ENCODE results near the gene HDAC2.
"Not testable (repeated sequence)": the region's sequence is repeated elsewhere in the genome, so short reads cannot be mapped to it uniquely, and the experiment has no call there.

Gene HDAC2

DNA sequence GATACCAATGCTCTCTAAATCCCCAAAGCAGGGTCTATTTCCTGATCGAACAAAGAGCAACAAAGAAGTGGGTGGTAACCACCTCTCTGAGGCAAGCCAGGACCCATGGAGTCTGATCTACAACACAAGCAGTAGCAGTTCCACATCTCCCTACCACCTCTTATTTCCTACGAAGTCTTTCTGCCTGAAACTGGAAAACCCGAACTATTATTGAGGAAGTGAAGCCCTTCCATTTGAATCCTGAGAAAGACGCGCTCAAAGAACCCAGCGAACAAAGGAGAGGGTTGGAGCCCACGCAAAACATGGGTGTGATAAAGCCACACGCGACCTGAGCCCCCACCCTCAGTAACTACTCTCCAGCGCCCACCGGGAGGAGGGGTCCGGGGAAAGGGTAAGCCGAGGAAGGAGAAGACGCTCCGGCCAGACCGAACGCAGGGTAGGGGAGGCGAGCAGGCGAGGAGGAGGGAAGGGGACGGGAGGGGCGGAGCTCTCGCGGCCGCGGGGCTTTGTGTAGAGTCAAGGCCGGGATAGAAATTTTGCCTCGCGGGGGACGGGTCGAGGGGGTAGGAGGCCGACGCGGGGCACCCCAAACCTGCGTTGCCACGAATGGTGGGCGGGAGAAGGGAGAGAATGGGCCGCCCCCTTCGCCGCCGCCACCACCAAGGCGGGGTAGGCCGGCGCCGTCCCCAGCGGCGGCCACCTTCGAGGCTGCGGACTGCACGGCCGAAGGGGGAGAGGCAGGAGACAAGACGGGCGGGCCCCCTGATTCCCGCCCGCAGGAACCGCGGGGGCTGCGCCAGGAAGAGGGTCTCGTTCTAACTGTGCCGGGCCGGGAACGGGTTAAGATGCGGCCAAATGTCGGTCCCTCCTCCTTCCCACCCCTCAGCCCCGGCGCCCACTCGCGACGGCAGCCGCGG lies 802 bp downstream of the HDAC2 start:
- DNase-seq, result peak; percentile 30

DNA sequence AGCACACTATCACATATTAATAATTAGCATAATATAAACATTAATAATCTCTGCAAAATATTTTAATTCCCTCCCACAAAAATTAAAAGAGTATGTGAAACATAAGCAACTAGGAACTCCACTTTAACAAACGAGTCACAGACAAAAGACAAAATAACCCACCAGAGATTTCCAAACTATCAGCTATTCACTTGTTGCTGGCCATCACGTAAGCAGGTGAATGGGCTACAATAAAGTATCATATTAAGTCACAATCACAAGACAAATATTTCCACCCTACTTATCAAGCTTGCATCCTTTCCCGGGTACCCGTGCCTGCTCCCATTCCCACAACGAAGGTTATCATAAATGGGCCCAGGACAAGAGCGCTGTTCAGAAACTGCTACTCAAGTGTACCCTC lies 2.5 kb downstream of the HDAC2 start:
- no peak for DNase-seq

DNA sequence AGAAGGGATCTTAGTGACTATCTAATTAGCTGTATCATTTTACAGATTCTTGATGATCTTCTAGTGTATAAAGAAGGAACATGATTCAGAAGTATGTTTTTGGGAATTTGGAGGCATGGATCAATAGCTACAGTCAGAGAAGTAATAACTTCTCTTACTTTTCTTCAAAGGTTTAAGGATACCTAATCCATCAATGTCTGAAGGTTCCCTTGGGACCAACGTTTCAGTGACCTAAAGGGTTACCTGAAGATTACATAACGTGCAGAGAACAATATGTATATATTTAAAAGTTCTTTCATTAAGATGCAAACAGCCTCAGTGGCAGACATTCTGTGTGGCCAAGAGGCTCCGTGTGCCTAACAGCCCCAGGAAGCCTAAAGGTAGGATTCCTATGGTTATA lies 3.2 kb downstream of the HDAC2 start:
- DNase-seq, result no peak

DNA sequence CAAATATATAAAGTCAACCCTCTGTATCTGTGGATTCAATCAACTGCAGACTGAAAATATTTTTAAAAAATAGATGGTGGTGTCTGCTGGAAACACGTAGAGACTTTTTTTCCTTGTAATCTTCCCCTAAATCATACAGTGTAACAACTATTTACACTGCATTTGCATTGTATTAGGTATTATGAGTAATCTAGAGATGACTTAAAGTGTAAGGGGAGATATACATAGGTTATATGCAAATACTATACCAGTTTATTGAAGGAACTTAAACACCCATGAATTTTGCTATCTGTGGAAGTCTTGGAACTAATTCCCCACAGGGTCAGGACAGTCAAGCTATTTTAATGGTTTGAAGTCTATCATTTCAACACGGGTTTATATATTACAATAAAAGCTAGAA lies 10.2 kb downstream of the HDAC2 start:
- no peak for DNase-seq

DNA sequence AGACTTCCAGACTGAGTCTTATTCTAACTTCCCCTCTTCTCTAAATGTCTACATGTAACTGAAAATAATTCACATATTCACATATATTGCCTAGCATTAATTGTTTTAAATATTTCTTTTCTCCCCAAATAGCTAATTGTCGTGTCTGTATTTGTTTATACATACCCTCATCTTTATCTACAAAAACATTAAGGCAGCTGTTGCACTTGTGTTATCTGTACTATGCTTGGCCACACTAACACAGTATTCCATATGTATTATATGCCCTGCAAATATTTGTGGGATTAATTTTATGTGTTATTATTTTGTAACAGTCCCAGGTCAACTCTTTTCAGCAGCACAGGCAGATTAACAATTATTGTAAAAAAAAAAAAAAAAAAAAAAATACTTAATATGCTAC lies 11.7 kb downstream of the HDAC2 start:
- DNase-seq, result no peak

DNA sequence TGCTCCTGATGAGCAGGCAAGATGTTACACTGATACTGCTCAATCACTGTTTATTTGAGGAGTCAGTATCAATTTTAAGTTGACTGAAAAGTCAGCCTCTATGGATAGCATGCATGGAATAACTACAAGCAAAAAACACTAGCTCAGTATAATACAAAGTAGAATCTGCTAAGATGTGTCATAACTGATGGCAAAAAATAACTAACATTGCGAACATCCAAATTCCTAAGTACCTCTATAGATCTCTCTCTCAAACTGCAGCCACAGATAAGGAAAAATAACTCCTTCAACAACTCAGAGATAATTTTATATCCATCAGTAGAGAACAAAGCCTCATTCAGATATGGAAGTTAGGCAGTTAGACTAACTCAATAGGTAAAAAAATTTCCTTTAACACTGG lies 16.3 kb downstream of the HDAC2 start:
- peak; percentile 38 for DNase-seq

DNA sequence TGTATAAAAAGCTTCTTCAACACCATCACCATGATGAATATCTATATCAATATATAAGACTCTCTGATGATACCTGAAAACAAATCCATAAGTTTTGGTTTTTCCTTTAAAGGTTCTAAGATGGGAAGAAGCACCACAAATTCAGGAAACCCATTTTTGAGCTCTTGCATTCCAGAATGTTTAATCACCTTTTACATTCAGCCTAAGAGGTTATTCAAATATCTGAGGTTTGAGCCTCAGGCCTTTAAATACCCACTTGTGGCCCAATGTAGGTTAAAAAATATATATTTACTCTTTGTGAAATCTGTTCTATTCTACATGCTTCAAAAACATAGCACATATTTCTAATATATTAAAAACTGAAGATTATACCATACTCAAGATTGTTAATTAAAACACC lies 17.6 kb downstream of the HDAC2 start:
- DNase-seq, result peak; percentile 65

DNA sequence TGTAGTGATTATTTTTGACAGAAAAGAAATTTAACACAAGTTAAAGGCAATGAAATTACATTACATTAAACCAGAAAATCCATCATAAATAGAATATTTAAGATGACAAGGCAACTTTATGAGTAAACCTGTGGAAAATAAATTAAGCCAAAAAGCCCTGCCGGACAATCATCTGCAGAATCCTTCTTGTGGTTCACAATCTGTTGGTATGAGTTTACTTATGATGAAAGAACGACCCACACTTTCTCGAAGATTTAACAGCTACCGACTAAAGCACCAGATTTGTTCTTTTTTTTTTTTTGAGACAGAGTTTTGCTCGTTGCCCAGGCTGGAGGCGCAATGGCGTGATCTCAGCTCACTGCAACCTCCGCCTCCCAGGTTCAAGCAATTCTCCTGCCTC lies 21.4 kb downstream of the HDAC2 start:
- DNase-seq, result no peak

DNA sequence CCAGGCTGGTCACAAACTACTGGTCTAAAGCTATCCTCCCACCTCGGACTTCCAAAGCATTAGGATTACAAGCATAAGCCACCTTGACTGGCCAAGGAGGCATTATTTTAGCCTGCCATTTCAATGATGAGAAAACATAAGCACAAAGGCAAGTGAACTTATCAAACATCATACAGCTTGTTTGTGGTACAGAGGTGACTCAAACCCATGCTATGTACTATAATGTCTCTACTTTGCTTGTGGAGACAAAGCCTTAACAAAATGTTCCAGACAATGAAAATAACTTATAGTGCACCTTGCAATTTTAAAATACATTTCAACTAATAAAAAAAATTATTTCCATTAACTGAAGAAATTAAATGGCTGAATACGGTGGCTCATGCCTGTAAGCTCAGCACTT lies 26.2 kb downstream of the HDAC2 start:
- DNase-seq, result no peak

DNA sequence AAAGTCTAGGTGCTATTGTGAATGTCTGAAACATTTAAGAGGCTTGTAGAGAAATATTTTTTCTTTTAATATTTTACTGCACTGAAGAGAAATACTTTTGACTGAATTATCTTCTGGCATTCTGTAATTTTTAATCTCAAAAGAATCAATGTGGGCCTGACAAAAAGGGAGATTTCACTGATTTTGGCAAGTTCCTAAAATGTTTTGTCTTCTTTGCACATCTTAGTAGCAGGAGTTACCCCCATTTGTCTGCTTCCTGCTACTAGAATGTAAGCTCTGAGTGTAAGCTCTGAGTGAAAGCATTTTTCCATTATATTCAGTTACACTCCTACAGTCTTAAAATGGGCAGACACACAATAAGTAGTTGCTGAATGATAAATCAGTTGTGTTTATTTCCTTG lies 31.1 kb downstream of the HDAC2 start:
- no peak for DNase-seq

DNA sequence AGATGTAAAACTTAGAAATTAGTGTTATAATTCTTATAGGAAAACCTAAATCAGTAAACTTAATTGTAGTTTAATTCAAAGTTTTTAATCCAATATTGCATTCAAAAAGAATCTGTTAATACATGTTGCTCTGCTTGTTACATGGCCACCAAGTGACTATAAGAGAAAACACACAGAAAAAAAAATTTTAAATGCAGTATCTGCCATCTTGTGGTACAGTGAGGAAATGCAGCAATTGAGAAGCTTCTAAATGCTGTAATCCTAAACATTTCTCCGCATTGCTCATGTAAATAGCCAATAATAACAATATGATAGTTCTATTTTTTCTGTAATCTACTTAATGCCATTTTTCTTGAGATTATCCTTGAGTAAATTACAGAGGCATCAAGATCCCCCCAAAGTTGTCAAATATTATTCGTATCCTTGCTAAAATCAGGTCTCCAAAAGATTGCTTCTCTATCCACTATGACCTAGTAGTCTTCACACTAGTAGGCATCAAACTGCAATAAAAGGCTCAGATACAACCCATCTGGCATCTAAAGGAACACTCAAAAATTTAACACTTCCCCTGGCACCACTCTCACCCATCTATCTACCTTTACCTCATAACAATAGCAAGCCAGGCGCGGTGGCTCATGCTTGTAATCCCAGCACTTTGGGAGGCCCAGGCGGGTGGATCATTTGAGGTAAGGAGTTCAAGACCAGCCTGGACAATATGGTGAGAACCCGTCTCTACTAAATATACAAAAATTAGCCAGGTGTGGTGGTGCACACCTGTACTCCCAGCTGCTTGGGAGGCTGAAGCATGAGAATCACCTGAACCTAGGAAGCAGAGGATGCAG lies 34.6 kb downstream of the HDAC2 start:
- DNase-seq, result peak; percentile 20

DNA sequence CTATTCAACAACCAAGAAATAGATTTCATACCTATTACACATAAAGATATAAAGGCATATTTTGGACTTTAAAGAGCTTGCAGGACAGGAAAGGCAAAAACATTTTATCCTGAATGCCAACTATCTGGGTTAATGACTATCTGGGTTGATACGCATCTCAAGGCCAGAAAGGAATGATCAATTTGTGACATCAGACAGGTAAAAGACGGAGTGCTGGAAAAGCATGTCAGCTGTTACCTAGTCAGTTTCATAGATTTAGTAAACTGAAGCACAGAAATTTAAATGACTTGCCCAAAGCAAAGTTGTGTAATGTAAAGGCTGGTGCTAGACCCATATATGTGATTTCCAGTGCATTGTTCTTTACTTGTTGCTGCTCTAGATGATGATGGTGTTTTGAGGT lies 36.8 kb downstream of the HDAC2 start:
- no peak for DNase-seq

DNA sequence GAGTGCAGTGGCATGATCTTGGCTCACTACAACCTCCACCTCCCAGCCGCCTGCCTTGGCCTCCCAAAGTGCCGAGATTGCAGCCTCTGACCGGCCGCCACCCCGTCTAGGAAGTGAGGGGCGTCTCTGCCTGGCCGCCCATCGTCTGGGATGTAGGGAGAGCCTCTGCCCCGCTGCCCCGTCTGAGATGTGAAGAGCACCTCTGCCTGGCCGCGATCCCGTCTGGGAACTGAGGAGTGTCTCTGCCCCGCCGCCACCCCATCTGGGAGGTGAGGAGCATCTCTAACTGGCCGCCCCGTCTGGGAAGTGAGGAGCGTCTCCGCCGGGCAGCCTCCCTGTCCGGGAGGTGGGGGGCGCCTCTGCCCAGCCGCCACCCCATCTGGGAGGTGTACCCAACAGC lies 39.0 kb downstream of the HDAC2 start:
- not testable (repeated sequence) for DNase-seq

DNA sequence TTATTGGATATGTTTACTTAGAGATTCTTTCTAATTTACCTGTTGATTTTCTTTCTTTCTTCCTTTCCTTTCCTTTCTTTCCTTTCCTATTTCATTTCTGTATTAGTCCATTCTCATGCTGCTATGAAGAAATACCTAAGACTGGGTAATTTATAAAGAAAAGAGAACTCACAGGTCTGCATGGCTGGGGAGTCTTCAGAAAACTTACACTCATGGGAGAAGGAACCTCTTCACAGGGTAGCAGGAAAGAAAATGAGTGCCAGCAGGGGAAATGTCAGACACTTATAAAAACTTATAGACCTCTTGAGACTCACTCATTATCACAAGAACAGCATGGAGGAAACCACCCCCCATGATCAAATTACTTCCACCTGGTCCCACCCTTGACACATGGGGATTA lies 40.8 kb downstream of the HDAC2 start:
- DNase-seq, result no peak

DNA sequence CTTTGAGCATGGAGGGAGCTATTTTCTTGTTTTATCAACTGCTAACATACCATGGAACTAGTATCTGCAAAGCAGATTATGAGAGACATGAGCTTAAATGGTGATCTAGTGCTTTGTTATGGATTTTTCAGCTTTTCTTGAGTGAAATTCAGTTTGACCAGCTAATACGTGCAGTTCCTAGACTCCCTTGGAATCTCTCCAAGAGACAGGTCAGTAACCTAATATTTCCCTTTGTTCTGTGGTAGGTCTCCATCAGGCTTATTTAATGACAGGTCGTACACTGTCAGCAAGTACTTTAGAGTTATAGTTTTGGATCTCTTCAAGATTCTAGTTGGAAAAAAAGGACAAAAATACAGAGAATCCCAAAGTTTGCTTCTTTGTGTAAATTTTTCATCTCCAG lies 43.9 kb downstream of the HDAC2 start:
- no peak for DNase-seq

DNA sequence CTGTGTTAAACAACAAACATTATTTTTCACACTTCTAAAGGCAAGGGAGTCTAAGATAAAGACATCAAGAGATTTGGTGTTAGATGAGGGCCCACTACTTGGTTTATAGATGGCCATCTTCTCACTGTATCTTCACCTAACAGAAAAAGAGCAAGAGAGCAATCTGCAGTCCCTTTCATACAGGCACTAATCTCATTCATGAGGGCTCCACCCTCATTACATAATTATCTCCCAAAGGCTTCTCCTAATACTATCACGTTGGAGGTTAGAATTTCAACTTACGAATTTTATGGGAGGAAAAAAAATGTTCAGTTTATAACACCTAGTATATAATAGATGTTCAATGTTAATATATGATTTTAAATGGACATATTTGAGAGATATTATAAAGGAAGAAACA lies 45.6 kb downstream of the HDAC2 start:
- DNase-seq, result no peak

DNA sequence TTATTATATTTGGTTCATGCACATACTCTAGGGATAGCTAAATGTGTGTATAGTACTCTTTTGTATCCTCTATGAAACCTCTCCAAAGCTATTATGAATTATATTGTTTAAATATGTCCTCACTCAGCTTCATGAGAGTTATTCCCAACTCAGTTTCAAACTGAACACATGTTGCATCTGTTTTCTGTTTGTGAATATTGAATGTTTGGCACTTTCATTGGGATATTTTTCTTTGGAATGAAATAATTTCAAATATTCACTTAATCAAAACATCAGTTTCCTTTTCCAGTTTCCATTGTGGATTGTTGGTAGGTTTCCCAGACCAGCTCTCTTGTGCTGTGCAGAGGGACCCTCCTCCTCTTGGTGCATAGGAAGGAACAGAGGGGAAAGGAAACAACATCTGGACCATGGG lies 46.6 kb downstream of the HDAC2 start:
- no peak for DNase-seq

DNA sequence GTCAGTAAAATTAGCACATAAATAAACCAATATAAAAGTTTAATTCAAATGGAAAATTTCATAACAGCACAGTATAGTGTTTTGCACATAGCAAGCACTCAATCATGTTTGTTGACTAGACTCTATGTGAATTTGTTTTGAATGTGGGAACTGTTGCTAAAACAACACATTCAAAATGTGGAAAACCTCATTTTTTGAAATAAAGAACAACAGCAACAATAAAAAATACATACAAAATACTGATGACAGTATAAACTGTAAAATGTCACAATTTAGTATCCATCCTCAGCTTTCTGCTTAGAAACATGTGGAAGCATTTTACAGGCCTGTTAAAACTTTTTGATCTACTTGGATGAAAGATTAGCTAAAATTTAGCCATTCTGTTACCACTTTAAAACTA lies 47.4 kb downstream of the HDAC2 start:
- no peak for DNase-seq

DNA sequence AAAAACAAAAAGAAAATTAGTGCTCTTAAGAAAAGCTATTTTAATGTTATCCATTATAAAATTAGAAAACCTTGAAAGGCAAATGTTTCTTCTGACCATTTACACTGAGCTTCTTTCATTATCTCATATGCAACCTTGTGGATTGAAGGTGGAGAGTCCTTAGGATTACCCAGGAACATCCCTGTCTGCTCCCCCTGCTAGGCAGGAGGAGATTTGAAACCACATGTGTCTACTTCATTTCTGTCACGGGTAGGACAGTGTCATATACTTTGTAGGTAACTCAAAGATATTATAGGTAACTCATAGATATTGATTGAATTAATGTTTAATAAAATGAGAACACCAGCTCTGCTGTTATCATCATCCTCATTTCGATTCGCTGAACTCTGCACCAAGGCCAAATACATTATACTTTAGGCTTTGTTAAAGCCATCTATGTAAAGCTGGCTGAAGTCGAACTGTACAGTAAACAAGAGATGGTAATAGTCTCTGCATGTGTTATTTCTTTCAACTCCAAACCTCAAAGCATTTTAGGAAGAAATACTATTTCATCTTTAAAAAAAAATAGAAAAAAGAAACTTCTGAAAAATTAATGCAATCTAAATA lies 49.5 kb downstream of the HDAC2 start:
- no peak for DNase-seq

DNA sequence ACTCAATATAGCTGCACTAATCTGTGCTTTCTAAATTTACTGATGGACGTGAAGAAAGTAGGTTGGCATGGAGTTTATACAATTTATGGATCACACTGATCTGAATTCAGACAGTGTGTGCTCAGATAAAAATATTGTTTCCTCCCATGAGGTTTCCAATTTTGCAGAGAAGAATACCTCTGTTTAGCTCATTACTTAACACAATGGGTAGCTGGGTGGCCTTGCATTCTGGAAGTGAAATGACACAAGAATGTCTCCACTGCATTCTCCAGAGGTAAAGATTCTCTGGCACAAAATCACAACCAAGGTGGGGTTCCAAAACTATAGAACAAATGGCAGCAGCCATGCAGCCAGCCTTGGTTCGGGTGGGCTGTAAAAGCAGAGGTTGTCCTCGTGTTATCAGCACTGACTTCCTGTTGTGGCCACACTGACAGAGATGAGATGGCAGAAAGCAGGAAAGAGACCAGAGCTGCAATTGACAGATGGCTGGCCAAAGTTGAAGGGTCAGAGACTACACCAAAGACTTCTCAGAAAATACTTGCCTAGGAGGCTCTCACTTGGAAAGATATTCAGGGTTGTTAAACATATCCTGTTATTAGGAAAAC lies 50.2 kb downstream of the HDAC2 start:
- DNase-seq, result no peak

DNA sequence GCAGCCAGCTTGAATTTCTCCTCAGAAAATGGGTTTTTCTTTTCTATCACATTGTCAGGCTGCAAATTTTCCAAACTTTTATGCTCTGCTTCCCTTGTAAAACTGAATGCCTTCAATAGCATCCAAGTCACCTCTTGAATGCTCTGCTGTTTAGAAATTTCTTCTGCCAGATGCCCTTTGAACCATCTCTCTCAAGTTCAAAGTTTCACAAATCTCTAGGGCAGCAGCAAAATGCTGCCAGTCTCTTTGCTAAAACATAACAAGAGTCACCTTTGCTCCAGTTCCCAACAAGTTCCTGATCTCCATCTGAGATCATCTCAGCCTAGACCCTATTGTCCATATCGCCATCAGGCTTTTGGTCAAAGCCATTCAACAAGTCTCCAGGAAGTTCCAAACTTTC lies 60.7 kb downstream of the HDAC2 start:
- not testable (repeated sequence) for DNase-seq

DNA sequence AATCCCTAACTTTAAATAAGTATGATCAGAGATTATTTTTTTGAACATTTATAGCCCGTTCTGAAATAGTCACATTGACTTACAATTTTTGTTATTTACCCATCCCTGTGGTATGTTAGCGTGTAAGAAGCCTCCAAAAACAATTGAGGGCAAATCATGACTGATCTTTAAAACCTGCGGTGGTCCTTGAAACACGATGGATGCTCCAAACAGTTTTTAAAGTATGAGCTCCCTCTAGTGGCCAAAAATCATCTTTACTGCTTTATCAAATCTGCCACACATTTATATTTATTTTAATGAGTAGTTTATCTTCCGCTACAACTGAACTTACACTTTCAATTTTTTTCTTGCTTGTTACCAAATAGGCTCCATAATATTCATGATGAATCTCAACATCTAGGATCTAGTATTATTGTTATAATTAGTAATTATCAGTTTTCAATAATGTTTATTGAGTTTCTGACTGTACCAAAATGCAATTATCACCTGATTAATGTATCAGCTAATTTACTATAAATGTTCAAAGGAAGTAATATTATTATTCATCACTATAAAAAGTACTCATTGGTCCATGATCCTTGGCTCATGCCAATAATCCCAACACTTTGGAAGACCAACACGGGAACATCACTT lies 61.6 kb downstream of the HDAC2 start:
- peak; percentile 39 for DNase-seq

DNA sequence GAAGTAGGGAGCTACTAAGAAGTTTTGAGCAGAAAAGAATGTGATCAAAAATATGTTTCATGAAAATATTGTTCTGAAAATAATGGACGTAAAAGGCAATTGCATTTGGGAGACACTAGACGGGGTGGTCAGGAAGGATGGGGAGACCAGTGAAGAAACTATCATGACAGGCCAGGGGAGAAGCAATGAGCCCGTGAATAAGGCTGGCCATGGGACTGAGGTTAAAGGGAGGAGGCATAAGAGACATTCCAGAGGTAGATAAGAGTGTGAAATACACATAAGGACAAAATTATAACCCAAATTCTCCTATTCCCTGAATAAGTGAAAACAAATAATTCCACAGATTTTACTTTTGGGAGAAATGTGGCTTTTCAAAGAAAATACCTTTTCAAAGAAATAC lies 62.1 kb downstream of the HDAC2 start:
- DNase-seq, result peak; percentile 51
